Measurements from ENCODE around the gene DACT3.

GRCh38 chr19:46626446-46626845 lies 34.5 kb downstream of the DACT3 start:
- TF ChIP-seq POLR2AphosphoS5 (IDR thresholded peaks at IDR 0.05) (peak in 1 of 2 donors; percentile 7), CTCF (IDR thresholded peaks at IDR 0.05) (no peak), POLR2A (IDR thresholded peaks at IDR 0.05) (no peak)

All from upper lobe of left lung (tissue), 4 donors.